IMR-90 (cell line): Measurements from ENCODE around the gene LRRC15. TPM values are rescaled to one million over a fixed set of nuclear protein-coding genes. Genes with fewer than 3 reads are reported as not detected.

ENCODE experiments used
- ATAC-seq: fragments of 200-7000 bp; cut with Tn5 transposase; 2 replicates; pipeline ENCODE4 v1.9.1; 2020; ENCODE audit warnings: low read depth, mild to moderate bottlenecking, moderate library complexity
- BruUV-seq: library from RNA; stranded (reverse); fragments of 400-500 nt; replicated peaks from 2 replicates; lab custom pipeline; 2021; lab: Mats Ljungman, UMichigan
- CTCF ChIA-PET: fragments of 300-600 bp; formaldehyde crosslinking; extraction: SDS; loops from one replicate; lab custom pipeline; 2021; ENCODE audit warnings: antibody characterized with exemption; lab: Yijun Ruan, JAX
- POLR2A ChIA-PET: fragments of 300-600 bp; sonication (Branson Sonifier 250); formaldehyde crosslinking; loops from one replicate; lab custom pipeline; 2022; ENCODE audit warnings: antibody characterized with exemption; ENCODE audit not compliant: unreplicated experiment; lab: Charles Lee
- DNase-seq: peaks from one replicate; pipeline ENCODE4 v3.0.0; 2013
- H2AFZ ChIP-seq: replicated peaks from 2 replicates; pipeline ENCODE3; 2013; ENCODE audit warnings: low read length, mild to moderate bottlenecking; ENCODE audit not compliant: poor library complexity
- H2AK5ac ChIP-seq: 2 replicates; pipeline ENCODE4 v1.6.1; 2013; ENCODE audit warnings: low read depth, low read length, inconsistent platforms
- H2AK9ac ChIP-seq: replicated peaks from 2 replicates; pipeline ENCODE3; 2013; ENCODE audit warnings: mild to moderate bottlenecking, low read depth, low read length, moderate library complexity; ENCODE audit not compliant: poor library complexity
- H2BK120ac ChIP-seq: 2 replicates; pipeline ENCODE4 v1.6.1; 2013; ENCODE audit warnings: low read depth, low read length, inconsistent platforms
- H2BK15ac ChIP-seq: 3 replicates; pipeline ENCODE4 v1.6.1; 2013; ENCODE audit warnings: low read depth, low read length, inconsistent platforms
- H2BK20ac ChIP-seq: 2 replicates; pipeline ENCODE4 v1.6.1; 2013; ENCODE audit warnings: low read depth, mild to moderate bottlenecking, inconsistent platforms, low read length, moderate library complexity
- H2BK5ac ChIP-seq: 2 replicates; pipeline ENCODE4 v1.6.1; 2013; ENCODE audit warnings: mild to moderate bottlenecking, low read depth, low read length, inconsistent platforms; ENCODE audit not compliant: poor library complexity, severe bottlenecking
- H3K14ac ChIP-seq: replicated peaks from 2 replicates; pipeline ENCODE4 v1.6.1; 2013; ENCODE audit warnings: low read depth, low read length, inconsistent platforms
- H3K18ac ChIP-seq: 2 replicates; pipeline ENCODE4 v1.6.1; 2013; ENCODE audit warnings: low read depth, low read length, control low read depth
- H3K23ac ChIP-seq: 2 replicates; pipeline ENCODE4 v1.6.1; 2013; ENCODE audit warnings: low read depth, low read length, inconsistent platforms
- H3K27ac ChIP-seq: 2 replicates; pipeline ENCODE4 v1.5.1; 2013; ENCODE audit warnings: mild to moderate bottlenecking, control low read depth, low read length; ENCODE audit not compliant: insufficient read depth
- H3K27me3 ChIP-seq: 2 replicates; pipeline ENCODE4 v1.6.1; 2013; ENCODE audit warnings: low read length; ENCODE audit not compliant: control insufficient read depth, insufficient read depth
- H3K36me3 ChIP-seq: 2 replicates; pipeline ENCODE4 v1.6.1; 2013; ENCODE audit warnings: low read length, mixed read lengths; ENCODE audit not compliant: control insufficient read depth, insufficient read depth
- H3K4ac ChIP-seq: 2 replicates; pipeline ENCODE4 v1.6.1; 2013; ENCODE audit warnings: low read depth, low read length, inconsistent platforms
- H3K4me1 ChIP-seq: 2 replicates; pipeline ENCODE4 v1.6.1; 2013; ENCODE audit warnings: low read length, mixed read lengths; ENCODE audit not compliant: control insufficient read depth, insufficient read depth
- H3K4me2 ChIP-seq: 2 replicates; pipeline ENCODE4 v1.6.1; 2013; ENCODE audit warnings: low read depth, mild to moderate bottlenecking, control low read depth, low read length, moderate library complexity
- H3K4me3 ChIP-seq: 2 replicates; pipeline ENCODE4 v1.5.1; 2013; ENCODE audit warnings: low read depth, mild to moderate bottlenecking, control low read depth, low read length, moderate library complexity; ENCODE audit not compliant: insufficient read depth
- H3K56ac ChIP-seq: 2 replicates; pipeline ENCODE4 v1.6.1; 2013; ENCODE audit warnings: low read length, inconsistent platforms; ENCODE audit not compliant: insufficient read depth; ENCODE audit errors: extremely low read depth
- H3K79me1 ChIP-seq, 2 experiments: 2 replicates each; pipeline ENCODE4 v1.6.1; 2013; ENCODE audit warnings: low read length in 2 of 2, inconsistent platforms in 1 of 2, low read depth in 1 of 2
- H3K9ac ChIP-seq: 2 replicates; pipeline ENCODE4 v1.6.1; 2013; ENCODE audit warnings: low read depth, low read length, control low read depth
- H3K9me1 ChIP-seq: 2 replicates; pipeline ENCODE4 v1.6.1; 2013; ENCODE audit warnings: low read length, inconsistent platforms; ENCODE audit not compliant: insufficient read depth
- H3K9me3 ChIP-seq: 2 replicates; pipeline ENCODE4 v1.6.1; 2013; ENCODE audit warnings: low read length; ENCODE audit not compliant: control insufficient read depth, insufficient read depth
- H4K20me1 ChIP-seq: 2 replicates; pipeline ENCODE4 v1.6.1; 2013; ENCODE audit warnings: low read length, inconsistent platforms; ENCODE audit not compliant: insufficient read depth
- H4K5ac ChIP-seq: 2 replicates; pipeline ENCODE4 v1.6.1; 2013; ENCODE audit warnings: mild to moderate bottlenecking, low read depth, low read length, control low read depth
- H4K8ac ChIP-seq, 2 experiments: 2 replicates each; pipeline ENCODE4 v1.6.1; 2013; ENCODE audit warnings: low read depth in 2 of 2, low read length in 2 of 2, control low read depth in 1 of 2, inconsistent platforms in 1 of 2
- H4K91ac ChIP-seq: 2 replicates; pipeline ENCODE4 v1.6.1; 2013; ENCODE audit warnings: low read depth, low read length, inconsistent platforms; ENCODE audit not compliant: insufficient read depth
- CEBPB ChIP-seq: IDR thresholded peaks from 2 replicates; pipeline ENCODE4 v1.6.1; 2012; ENCODE audit warnings: low read depth, low read length, improper control_type of control experiment
- CHD1 ChIP-seq: IDR thresholded peaks from 2 replicates; pipeline ENCODE4 v1.6.1; 2012; ENCODE audit warnings: low read depth, low read length, improper control_type of control experiment
- MAZ ChIP-seq: IDR thresholded peaks from 2 replicates; pipeline ENCODE4 v1.6.1; 2012; ENCODE audit warnings: low read depth, mild to moderate bottlenecking, low read length, improper control_type of control experiment, moderate library complexity, borderline replicate concordance
- MXI1 ChIP-seq: IDR thresholded peaks from 2 replicates; pipeline ENCODE4 v1.6.1; 2012; ENCODE audit warnings: low read depth, mild to moderate bottlenecking, low read length, moderate library complexity, borderline replicate concordance
- NFE2L2 ChIP-seq: fragments of 150-350 bp; IDR thresholded peaks from 2 replicates; pipeline ENCODE4 v1.6.1; 2016; ENCODE audit warnings: low read depth, mild to moderate bottlenecking, low read length
- POLR2A ChIP-seq: IDR thresholded peaks from 2 replicates; pipeline ENCODE4 v1.6.1; 2012; ENCODE audit warnings: mild to moderate bottlenecking, low read depth, low read length
- RAD21 ChIP-seq: IDR thresholded peaks from 2 replicates; pipeline ENCODE4 v1.6.1; 2012; ENCODE audit warnings: low read length, improper control_type of control experiment
- RCOR1 ChIP-seq: IDR thresholded peaks from 2 replicates; pipeline ENCODE4 v1.6.1; 2012; ENCODE audit warnings: mild to moderate bottlenecking, low read length, improper control_type of control experiment; ENCODE audit not compliant: insufficient replicate concordance
- RFX5 ChIP-seq: IDR thresholded peaks from 2 replicates; pipeline ENCODE4 v1.8.0; 2012; ENCODE audit warnings: low read depth, mild to moderate bottlenecking, low read length, moderate library complexity
- dilution Hi-C: fragments of 300-500 bp; cut with HindIII; formaldehyde crosslinking; loops from one replicate; pipeline ENCODE4 v1.14.3; 2018; ENCODE audit warnings: low sequenced_read_pairs; ENCODE audit not compliant: unreplicated experiment
- in situ Hi-C: fragments of 300-500 bp; cut with MboI; formaldehyde crosslinking; loops from 3 replicates; pipeline ENCODE4 v1.14.3; 2019; ENCODE audit warnings: low sequenced_read_pairs, inconsistent platforms, mixed read lengths
- intact Hi-C: fragments of 100-400 bp; cut with micrococcal nuclease; formaldehyde crosslinking; loops from 2 replicates; pipeline ENCODE4 v1.10.0; 2022
- polyA plus RNA-seq, 3 experiments: library from polyadenylated mRNA; depleted of rRNA; stranded (reverse); fragments of >200 nt; gene quantifications; 2 replicates each; pipeline ENCODE4 v1.2.3, GENCODE V29; 2012; ENCODE audit warnings: low replicate concordance in 1 of 3
- total RNA-seq: library from RNA; depleted of rRNA; stranded (reverse); fragments of >200 nt; gene quantifications from 2 replicates; pipeline ENCODE4 v1.2.3, GENCODE V29; 2012
- TF ChIP-seq, protein P1 (sequence below): conservative IDR thresholded peaks from 2 replicates; pipeline ENCODE4 v1.5.1; 2012; ENCODE audit warnings: mild to moderate bottlenecking, low read depth, low read length, improper control_type of control experiment
- TF ChIP-seq, protein P2 (sequence below): fragments of 150-350 bp; IDR thresholded peaks from 2 replicates; pipeline ENCODE4 v1.6.1; 2017; ENCODE audit warnings: mild to moderate bottlenecking, antibody characterized with exemption, low read length, low read depth

LRRC15 gene
- total and polyA plus RNA-seq, 2 of the 4 experiments (the other 2 are of a cell fraction) = 2.5 to 9.0 TPM

DNA sequence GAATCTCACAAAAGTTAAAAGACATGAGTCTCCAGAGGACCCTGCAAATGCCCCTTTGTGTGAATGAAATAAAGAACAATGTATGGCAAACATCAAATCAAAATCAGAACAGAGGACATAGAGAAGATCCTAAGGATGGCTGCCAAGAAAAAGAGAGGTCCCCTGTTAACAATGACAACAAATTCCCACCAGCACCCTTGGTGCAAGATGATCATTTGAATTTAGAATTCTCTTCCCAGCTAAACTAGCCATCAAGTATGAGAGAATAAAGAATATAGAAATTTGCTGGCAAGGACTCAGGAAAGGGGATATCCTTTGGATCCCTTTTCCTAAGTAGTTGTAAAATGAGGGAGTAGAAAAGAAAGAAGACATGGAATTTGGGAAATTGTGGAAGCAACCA, 21.3 kb upstream of the LRRC15 start:
- Histone ChIP-seq H3K27ac (no peak overlapping the region), H4K20me1 (no peaks in the 10 kb centered on the region), H2BK5ac (no peak overlapping the region), H2AK9ac (no peak overlapping the region), H4K91ac (no peak overlapping the region), H3K4me3 (no peak overlapping the region), H3K9me1 (0 out of 2 replicates have a peak, but pooled peaks cover 3% of the 10 kb centered on the region), H4K8ac (no peak overlapping the region), H2AK5ac (no peak overlapping the region), H3K27me3 (peaks cover 26% of the 10 kb centered on the region), H2BK15ac (no peak overlapping the region), H3K23ac (no peak overlapping the region), H3K79me1 (no peaks in the 10 kb centered on the region), H3K56ac (no peak overlapping the region), H3K9me3 (no peaks in the 10 kb centered on the region; the same call in none of the 2 replicates), H2AFZ (no peak overlapping the region), H3K4ac (no peak overlapping the region), H3K36me3 (no peaks in the 10 kb centered on the region), H2BK120ac (no peak overlapping the region), H4K5ac (no peak overlapping the region), H3K14ac (no peak overlapping the region), H3K18ac (no peak overlapping the region), H3K9ac (no peak overlapping the region), H2BK20ac (no peak overlapping the region), H3K4me2 (no peak overlapping the region), H3K4me1 (peaks cover 3% of the 10 kb centered on the region)
- intact Hi-C loops (no loop called here), dilution Hi-C loops (no loop called here), in situ Hi-C loops (loop anchor here (5.0 kb wide), 1 partner anchor 39 kb away; the partner anchor contains the start of gene CPN2)
- ATAC-seq = no peak
- TF ChIP-seq MXI1 (no peak), CEBPB (no peak), RCOR1 (no peak), RAD21 (no peak), MAZ (no peak), CHD1 (no peak), POLR2A (no peak), RFX5 (no peak), NFE2L2 (no peak)
- TF ChIP-seq, protein P1, sequence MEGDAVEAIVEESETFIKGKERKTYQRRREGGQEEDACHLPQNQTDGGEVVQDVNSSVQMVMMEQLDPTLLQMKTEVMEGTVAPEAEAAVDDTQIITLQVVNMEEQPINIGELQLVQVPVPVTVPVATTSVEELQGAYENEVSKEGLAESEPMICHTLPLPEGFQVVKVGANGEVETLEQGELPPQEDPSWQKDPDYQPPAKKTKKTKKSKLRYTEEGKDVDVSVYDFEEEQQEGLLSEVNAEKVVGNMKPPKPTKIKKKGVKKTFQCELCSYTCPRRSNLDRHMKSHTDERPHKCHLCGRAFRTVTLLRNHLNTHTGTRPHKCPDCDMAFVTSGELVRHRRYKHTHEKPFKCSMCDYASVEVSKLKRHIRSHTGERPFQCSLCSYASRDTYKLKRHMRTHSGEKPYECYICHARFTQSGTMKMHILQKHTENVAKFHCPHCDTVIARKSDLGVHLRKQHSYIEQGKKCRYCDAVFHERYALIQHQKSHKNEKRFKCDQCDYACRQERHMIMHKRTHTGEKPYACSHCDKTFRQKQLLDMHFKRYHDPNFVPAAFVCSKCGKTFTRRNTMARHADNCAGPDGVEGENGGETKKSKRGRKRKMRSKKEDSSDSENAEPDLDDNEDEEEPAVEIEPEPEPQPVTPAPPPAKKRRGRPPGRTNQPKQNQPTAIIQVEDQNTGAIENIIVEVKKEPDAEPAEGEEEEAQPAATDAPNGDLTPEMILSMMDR = no peak
- TF ChIP-seq, protein P2, sequence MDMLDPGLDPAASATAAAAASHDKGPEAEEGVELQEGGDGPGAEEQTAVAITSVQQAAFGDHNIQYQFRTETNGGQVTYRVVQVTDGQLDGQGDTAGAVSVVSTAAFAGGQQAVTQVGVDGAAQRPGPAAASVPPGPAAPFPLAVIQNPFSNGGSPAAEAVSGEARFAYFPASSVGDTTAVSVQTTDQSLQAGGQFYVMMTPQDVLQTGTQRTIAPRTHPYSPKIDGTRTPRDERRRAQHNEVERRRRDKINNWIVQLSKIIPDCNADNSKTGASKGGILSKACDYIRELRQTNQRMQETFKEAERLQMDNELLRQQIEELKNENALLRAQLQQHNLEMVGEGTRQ = no peak
- no peak for DNase-seq
- CTCF ChIA-PET = interaction anchor here (0.9 kb wide), 1 partner anchor 56 kb away, joined by 3 read pairs; no protein-coding TSS in a partner anchor
- POLR2A ChIA-PET = no interaction called here
- BruUV-seq = no TSS peak
